GM12864 (cell line): ENCODE data around the gene LRRC4B.

Experiments used
- DNase-seq: peaks from one replicate; pipeline ENCODE4 v3.0.0-alpha.2; 2011; ENCODE audit warnings: low read depth
- H3K4me3 ChIP-seq: 2 replicates; pipeline ENCODE4 v1.5.1; 2011; ENCODE audit warnings: mild to moderate bottlenecking, low read depth, low read length, control low read depth
- TF ChIP-seq, protein P1 (sequence below): IDR thresholded peaks from 2 replicates; pipeline ENCODE4 v1.5.1; 2011; ENCODE audit warnings: low read depth, mild to moderate bottlenecking, moderate library complexity, low read length, control low read depth, inconsistent platforms; ENCODE audit errors: missing control alignments

The LRRC4B gene

DNA sequence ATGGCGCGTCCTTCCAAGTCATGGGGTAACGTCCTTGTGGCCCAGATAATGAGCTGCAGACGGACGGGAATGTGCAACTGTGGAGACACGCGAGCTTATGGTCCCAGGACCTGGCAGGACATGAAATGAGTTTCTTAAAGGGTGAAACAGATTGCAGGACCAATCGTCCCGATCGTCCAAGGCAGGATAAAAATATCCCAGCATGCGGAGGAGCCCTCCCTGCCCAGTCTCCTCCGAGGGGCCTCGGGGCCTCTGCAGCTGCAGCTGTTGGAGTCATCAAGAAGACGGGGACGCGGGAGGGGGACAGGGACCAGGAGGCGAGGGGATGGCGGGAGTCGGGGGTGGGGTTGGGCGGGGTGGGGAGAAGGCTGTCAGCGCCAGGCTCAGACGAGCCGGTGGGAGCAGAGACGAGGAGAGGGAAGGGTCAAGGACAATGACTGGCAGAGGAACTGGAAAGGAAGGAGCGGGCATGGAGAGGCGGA is 77.2 kb downstream of the LRRC4B start:
- no peak for DNase-seq
- H3K4me3 ChIP-seq: no peak overlapping the region
- TF ChIP-seq, protein P1, sequence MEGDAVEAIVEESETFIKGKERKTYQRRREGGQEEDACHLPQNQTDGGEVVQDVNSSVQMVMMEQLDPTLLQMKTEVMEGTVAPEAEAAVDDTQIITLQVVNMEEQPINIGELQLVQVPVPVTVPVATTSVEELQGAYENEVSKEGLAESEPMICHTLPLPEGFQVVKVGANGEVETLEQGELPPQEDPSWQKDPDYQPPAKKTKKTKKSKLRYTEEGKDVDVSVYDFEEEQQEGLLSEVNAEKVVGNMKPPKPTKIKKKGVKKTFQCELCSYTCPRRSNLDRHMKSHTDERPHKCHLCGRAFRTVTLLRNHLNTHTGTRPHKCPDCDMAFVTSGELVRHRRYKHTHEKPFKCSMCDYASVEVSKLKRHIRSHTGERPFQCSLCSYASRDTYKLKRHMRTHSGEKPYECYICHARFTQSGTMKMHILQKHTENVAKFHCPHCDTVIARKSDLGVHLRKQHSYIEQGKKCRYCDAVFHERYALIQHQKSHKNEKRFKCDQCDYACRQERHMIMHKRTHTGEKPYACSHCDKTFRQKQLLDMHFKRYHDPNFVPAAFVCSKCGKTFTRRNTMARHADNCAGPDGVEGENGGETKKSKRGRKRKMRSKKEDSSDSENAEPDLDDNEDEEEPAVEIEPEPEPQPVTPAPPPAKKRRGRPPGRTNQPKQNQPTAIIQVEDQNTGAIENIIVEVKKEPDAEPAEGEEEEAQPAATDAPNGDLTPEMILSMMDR: no peak

DNA sequence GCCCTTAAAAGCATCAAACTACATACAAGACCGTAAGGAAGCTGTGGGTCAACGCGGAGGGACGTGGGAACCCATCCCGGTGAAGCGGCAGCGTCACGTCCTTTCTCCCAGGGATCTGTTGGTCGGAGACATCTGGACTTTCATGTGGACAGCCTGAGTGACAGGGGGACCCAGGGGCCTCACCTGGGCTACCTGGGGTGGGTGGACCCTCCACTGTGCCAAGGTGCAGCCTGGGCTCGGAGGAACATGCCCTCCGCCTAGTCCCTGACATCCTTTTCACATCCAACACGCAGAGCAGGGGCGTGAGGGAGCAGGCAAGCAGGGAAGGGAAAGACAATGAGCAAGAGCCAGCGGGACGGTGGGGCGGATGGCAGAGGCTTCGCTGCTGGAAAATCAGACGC is 77.8 kb downstream of the LRRC4B start:
- TF ChIP-seq, protein P1: no peak
- no peak for DNase-seq
- H3K4me3 ChIP-seq: no peak overlapping the region

DNA sequence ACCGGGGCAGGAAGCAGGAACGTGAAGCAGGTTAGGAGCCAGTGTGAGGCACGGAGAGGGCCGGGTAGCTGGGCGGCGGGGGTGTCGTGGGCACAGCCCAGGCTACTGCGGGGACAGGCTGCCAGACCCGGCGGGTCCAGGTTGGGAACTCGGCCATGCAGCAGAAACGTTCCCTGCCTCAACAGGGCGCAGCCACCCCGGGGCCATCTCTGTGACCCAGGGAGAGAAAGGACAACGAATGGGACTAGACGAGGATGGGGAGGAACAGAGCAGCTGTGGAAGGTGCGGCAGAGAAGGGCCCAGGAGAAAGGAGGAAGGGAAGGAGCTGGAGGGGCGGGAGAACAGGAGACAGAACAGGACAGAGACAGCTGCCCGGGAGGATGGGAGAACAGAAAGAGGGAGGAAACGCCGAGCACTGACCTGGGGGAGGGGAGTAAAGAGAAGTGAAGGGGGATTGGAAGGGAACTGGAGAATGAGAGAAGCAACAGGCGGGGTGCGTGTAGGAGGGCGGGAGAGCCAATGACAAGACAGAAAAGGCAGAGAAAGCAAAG is 78.7 kb downstream of the LRRC4B start:
- TF ChIP-seq, protein P1: no peak
- no peak overlapping the region for H3K4me3 ChIP-seq
- no peak for DNase-seq

DNA sequence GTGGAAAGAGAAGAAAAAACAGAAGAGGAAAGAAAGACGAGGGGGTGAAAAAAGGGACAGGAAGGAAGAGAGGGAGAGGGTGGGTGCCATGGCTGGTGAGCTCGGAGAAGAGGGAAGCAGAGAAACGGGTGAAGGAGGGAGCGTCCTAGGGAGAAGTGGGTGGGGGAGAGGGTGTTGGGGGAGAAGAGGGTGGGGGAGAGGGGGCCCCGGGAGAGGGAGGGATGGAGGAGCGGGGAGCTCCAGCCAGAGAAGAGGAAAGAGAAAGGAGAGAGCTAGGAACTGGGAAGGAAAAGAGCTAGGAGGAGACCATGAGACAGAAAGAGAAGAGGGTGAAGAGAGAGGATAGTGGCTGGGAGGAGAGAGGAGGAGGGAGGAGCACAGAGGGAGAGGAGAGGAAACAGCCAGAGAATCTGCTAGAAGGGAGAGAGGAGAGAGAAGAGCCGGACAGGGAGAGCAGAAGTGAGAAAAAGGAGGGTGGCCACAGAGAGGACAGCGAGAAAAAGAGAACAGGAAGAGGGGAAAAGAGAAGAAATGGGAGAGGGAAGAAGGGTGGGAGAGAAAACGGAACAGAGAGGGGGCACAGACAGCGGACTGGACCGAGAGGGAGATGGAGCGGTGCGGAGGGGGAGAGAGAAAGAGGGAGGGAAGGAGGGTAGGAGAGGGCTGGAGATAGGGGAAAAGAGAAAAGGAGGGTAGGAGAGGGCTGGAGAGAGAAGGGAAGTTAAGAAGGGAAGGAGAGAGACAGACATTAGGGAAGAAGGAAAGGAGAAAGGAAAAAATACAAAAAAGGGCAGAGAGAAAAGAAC is 79.6 kb downstream of the LRRC4B start:
- no peak for DNase-seq
- TF ChIP-seq, protein P1: no peak
- H3K4me3 ChIP-seq: no peak overlapping the region

DNA sequence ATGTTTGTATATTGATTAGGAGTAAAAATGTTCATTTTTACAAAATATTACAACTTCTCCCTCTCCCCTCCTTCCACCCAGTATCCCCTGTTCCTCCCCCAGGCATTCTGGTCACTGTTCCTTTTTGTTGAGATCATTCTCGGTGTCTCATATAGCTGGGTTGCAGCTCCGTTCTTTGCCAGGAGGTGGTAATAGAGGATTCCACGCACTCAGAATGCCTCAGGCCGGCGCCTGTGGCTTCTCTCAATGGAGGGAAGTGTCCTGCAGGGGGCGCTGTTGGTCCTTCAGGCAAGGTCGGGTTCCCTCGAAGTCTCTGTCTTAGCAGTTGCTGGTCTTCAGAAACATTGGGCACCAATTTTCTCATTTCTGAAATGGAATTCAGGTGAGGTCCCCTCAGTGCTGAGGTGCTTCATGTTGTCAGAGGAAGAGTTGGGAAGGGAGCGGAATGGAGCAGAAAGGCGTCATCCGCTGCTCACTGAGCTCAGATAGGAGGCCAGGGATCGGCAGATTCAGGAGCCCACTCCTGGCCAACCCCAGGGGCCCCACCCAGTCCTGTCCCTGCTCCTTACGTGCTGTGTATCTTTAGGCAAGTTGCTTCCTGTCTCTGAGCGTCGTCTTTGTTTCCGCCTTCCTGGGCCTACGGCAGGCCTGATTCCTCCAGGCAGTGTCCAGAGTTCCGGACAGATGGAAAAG is 81.3 kb downstream of the LRRC4B start:
- no peak overlapping the region for H3K4me3 ChIP-seq
- no peak for DNase-seq
- TF ChIP-seq, protein P1: peak; percentile 68

DNA sequence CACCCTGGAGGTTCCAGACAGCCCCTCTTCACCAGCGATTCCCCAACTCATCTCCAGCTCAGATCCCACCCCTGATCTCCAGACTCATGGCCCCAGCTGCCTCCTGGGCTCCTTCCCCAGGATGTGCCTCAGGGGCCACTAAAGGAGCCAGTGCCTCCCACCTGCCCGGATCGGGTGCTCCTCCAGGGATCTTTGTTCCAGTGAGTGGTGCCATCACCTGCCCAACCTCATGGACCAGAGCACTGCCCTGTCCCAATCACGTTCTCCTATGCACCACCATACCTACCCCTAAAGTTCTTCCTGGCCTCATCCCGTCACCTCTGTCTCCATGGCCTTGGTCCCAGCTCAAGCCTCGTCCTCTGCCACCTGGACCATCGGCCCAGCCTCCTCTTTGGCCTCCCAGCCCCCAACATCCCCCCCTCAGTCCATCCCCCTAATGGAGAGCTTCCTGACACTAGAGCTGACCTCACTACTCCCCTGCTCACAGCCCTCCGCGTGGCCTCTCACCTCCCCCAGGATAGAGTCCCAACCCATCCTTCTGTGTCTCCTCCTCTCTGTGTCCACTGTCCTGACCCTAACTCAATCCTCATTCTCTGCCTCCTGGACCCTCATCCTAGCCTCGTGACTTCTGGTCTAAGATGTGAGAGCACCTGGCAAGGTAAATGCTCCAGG is 82.8 kb downstream of the LRRC4B start:
- no peak for DNase-seq
- TF ChIP-seq, protein P1: no peak
- no peak overlapping the region for H3K4me3 ChIP-seq
